Neuronal stem cell (in vitro differentiated cells): Measurements from ENCODE around the gene ZNF416.

Source experiments
- DNase-seq: peaks from one replicate; pipeline ENCODE4 v3.0.0-alpha.2; 2013; ENCODE audit warnings: low spot score
- H2AFZ ChIP-seq: one replicate; pipeline ENCODE4 v1.6.1; 2013; ENCODE audit warnings: mild to moderate bottlenecking, low read length, inconsistent platforms
- H2AK5ac ChIP-seq: 2 replicates; pipeline ENCODE4 v1.6.1; 2013; ENCODE audit warnings: low read depth, mild to moderate bottlenecking, inconsistent platforms, low read length, moderate library complexity, mixed read lengths
- H2BK120ac ChIP-seq: 2 replicates; pipeline ENCODE4 v1.6.1; 2013; ENCODE audit warnings: low read depth, mild to moderate bottlenecking, inconsistent platforms, low read length, moderate library complexity, mixed read lengths
- H2BK12ac ChIP-seq: one replicate; pipeline ENCODE4 v1.6.1; 2013; ENCODE audit warnings: low read length, inconsistent platforms
- H2BK15ac ChIP-seq: 2 replicates; pipeline ENCODE4 v1.6.1; 2013; ENCODE audit warnings: mild to moderate bottlenecking, low read length, inconsistent platforms, mixed read lengths
- H2BK5ac ChIP-seq: one replicate; pipeline ENCODE4 v1.6.1; 2013; ENCODE audit warnings: inconsistent platforms, mild to moderate bottlenecking, low read length, moderate library complexity
- H3K14ac ChIP-seq: one replicate; pipeline ENCODE4 v1.6.1; 2013; ENCODE audit warnings: low read length, inconsistent platforms
- H3K18ac ChIP-seq: 2 replicates; pipeline ENCODE4 v1.6.1; 2013; ENCODE audit warnings: low read length, inconsistent platforms
- H3K23ac ChIP-seq: 2 replicates; pipeline ENCODE4 v1.6.1; 2013; ENCODE audit warnings: low read depth, mild to moderate bottlenecking, mixed read lengths, low read length, inconsistent platforms; ENCODE audit not compliant: poor library complexity
- H3K27ac ChIP-seq: replicated peaks from 3 replicates; pipeline ENCODE4 v1.5.1; 2013; ENCODE audit warnings: low read length, inconsistent platforms
- H3K27me3 ChIP-seq, 3 experiments: 2 replicates each; pipeline ENCODE4 v1.6.1; 2013; ENCODE audit warnings: low read length in 3 of 3, mild to moderate bottlenecking in 2 of 3, inconsistent platforms in 1 of 3, low read depth in 1 of 3, mixed read lengths in 1 of 3, moderate library complexity in 1 of 3; ENCODE audit not compliant: control insufficient read depth in 3 of 3, insufficient read depth in 3 of 3
- H3K36me3 ChIP-seq, 2 donors: replicated peaks in 1 of 2; 2 replicates each; pipeline ENCODE4 v1.6.1; 2013; ENCODE audit warnings: low read length in 2 of 2; ENCODE audit not compliant: control insufficient read depth in 2 of 2, insufficient read depth in 2 of 2
- H3K4ac ChIP-seq: 2 replicates; pipeline ENCODE4 v1.6.1; 2013; ENCODE audit warnings: inconsistent platforms, mild to moderate bottlenecking, low read length, moderate library complexity
- H3K4me1 ChIP-seq, 2 donors: 1 replicate in 1 of 2; 2 replicates in 1 of 2; pipeline ENCODE4 v1.6.1; 2013; ENCODE audit warnings: low read length in 2 of 2, low read depth in 1 of 2; ENCODE audit not compliant: control insufficient read depth in 2 of 2, insufficient read depth in 1 of 2
- H3K4me2 ChIP-seq: one replicate; pipeline ENCODE4 v1.6.1; 2013; ENCODE audit warnings: mild to moderate bottlenecking, low read length, inconsistent platforms; ENCODE audit not compliant: insufficient read depth, poor library complexity, severe bottlenecking
- H3K4me3 ChIP-seq, 2 donors: 2 replicates each; pipeline ENCODE4 v1.5.1; 2013; ENCODE audit warnings: low read length in 2 of 2, mild to moderate bottlenecking in 2 of 2, inconsistent platforms in 1 of 2, moderate library complexity in 1 of 2
- H3K79me1 ChIP-seq: one replicate; pipeline ENCODE4 v1.6.1; 2013; ENCODE audit warnings: low read depth, mild to moderate bottlenecking, inconsistent platforms, low read length, moderate library complexity
- H3K9ac ChIP-seq: one replicate; pipeline ENCODE4 v1.6.1; 2013; ENCODE audit warnings: mild to moderate bottlenecking, low read depth, low read length, inconsistent platforms; ENCODE audit not compliant: poor library complexity
- H3K9me3 ChIP-seq, 2 donors: replicated peaks in 1 of 2; 2 replicates each; pipeline versions ENCODE3 to v1.6.1; 2013; ENCODE audit warnings: low read length in 2 of 2, mild to moderate bottlenecking in 2 of 2, inconsistent platforms in 1 of 2, low read depth in 1 of 2, mixed read lengths in 1 of 2, moderate library complexity in 1 of 2; ENCODE audit not compliant: control insufficient read depth in 2 of 2, insufficient read depth in 1 of 2
- H4K8ac ChIP-seq: one replicate; pipeline ENCODE4 v1.6.1; 2013; ENCODE audit warnings: low read depth, mild to moderate bottlenecking, inconsistent platforms, low read length, moderate library complexity
- H4K91ac ChIP-seq: one replicate; pipeline ENCODE4 v1.6.1; 2013; ENCODE audit warnings: low read length, low read depth, mild to moderate bottlenecking, inconsistent platforms; ENCODE audit not compliant: poor library complexity
- WGBS, 2 donors: extraction: QIAGEN DNeasy Blood & Tissue Kit; methylation state at CpG; one replicate each; pipeline ENCODE4 v1.1.7; 2013; ENCODE audit warnings: missing lambda C conversion rate in 2 of 2, mixed read lengths in 1 of 2; ENCODE audit not compliant: insufficient read length in 2 of 2, insufficient replicate concordance in 1 of 2; ENCODE audit errors: extremely low coverage in 2 of 2; 5-methylcytosine and 5-hydroxymethylcytosine counted together

The ZNF416 gene

GRCh38 chr19:57576661-57577060 lies 2.0 kb downstream of the ZNF416 start:
- no peak overlapping the region for H3K9ac ChIP-seq
- no peaks in the 10 kb centered on the region for H3K27me3 ChIP-seq
- H2AFZ ChIP-seq = no peak overlapping the region
- no peak overlapping the region for H2BK15ac ChIP-seq
- no peak overlapping the region for H3K27ac ChIP-seq
- H2BK5ac ChIP-seq = no peak overlapping the region
- no peak overlapping the region for H3K14ac ChIP-seq
- H3K23ac ChIP-seq = no peak overlapping the region
- peaks cover 53 to 66% of the 10 kb centered on the region in 2 donors for H3K9me3 ChIP-seq
- H3K4me1 ChIP-seq = peaks cover 2 to 5% of the 10 kb centered on the region in 2 donors
- H3K4me3 ChIP-seq = peak overlapping the region in 1 of 2 donors; percentile 14
- H3K79me1 ChIP-seq = peaks cover 6% of the 10 kb centered on the region
- H3K4me2 ChIP-seq = no peak overlapping the region
- H4K8ac ChIP-seq = no peak overlapping the region
- no peak for DNase-seq
- no peak overlapping the region for H3K4ac ChIP-seq
- H3K18ac ChIP-seq = no peak overlapping the region
- no peak overlapping the region for H2BK12ac ChIP-seq
- no peak overlapping the region for H2AK5ac ChIP-seq
- peaks cover 48 to 62% of the 10 kb centered on the region in 2 donors for H3K36me3 ChIP-seq
- no peak overlapping the region for H2BK120ac ChIP-seq
- no peak overlapping the region for H4K91ac ChIP-seq

DNA sequence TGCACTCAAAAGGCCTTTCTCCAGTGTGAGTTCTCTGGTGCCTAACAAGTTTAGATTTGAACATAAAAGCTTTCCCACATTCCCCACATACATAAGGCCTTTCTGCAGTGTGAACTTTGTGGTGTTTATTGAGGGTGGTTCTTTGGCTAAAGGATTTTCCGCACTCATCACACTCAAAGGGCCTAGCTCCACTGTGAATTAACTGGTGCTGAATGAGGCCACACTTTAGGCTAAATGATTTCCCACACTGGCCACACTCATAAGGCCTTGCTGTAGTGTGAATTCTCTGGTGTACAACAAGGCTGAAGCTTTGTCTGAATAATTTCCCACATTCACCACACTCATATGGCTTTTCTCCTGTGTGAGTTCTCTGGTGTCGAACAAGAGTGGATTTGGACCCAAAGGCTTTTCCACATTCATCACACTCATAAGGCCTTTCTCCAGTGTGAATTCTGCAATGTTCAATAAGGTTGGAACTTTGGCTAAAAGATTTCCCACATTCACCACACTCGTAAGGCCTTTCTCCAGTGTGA lies 6.2 kb downstream of the ZNF416 start:
- H3K79me1 ChIP-seq = no peaks in the 10 kb centered on the region
- H2BK120ac ChIP-seq = no peak overlapping the region
- no peak overlapping the region for H3K9ac ChIP-seq
- no peak overlapping the region for H3K4ac ChIP-seq
- H4K91ac ChIP-seq = no peak overlapping the region
- H2AFZ ChIP-seq = no peak overlapping the region
- no peak overlapping the region for H2AK5ac ChIP-seq
- H2BK12ac ChIP-seq = no peak overlapping the region
- H2BK5ac ChIP-seq = no peak overlapping the region
- no peak overlapping the region for H3K18ac ChIP-seq
- H3K4me3 ChIP-seq = no peak overlapping the region
- H3K27ac ChIP-seq = no peak overlapping the region
- no peak overlapping the region for H3K4me2 ChIP-seq
- no peak overlapping the region for H3K14ac ChIP-seq
- H4K8ac ChIP-seq = no peak overlapping the region
- no peaks in the 10 kb centered on the region for H3K4me1 ChIP-seq
- no peak overlapping the region for H2BK15ac ChIP-seq
- peaks cover 53 to 75% of the 10 kb centered on the region in 2 donors for H3K36me3 ChIP-seq
- WGBS, 2 donors = no CpG with 5 or more reads among the region's 3 CpGs
- H3K23ac ChIP-seq = no peak overlapping the region
- H3K27me3 ChIP-seq = no peaks in the 10 kb centered on the region
- peaks cover 82 to 88% of the 10 kb centered on the region in 2 donors for H3K9me3 ChIP-seq
- DNase-seq = no peak

GRCh38 chr19:57570707-57571106 lies 8.0 kb downstream of the ZNF416 start:
- Histone ChIP-seq H4K8ac (no peak overlapping the region), H2BK15ac (no peak overlapping the region), H3K18ac (no peak overlapping the region), H3K4me1 (no peaks in the 10 kb centered on the region), H3K14ac (no peak overlapping the region), H3K4me2 (no peak overlapping the region), H2AK5ac (no peak overlapping the region), H3K23ac (no peak overlapping the region), H3K27me3 (no peaks in the 10 kb centered on the region), H2BK12ac (no peak overlapping the region), H3K4ac (no peak overlapping the region), H2BK5ac (no peak overlapping the region), H3K9ac (no peak overlapping the region), H3K79me1 (no peaks in the 10 kb centered on the region), H3K4me3 (no peak overlapping the region), H3K9me3 (peaks cover 78 to 88% of the 10 kb centered on the region in 2 donors), H2AFZ (no peak overlapping the region), H3K27ac (no peak overlapping the region), H2BK120ac (no peak overlapping the region), H3K36me3 (peaks cover 42 to 57% of the 10 kb centered on the region in 2 donors), H4K91ac (no peak overlapping the region)
- no peak for DNase-seq

DNA sequence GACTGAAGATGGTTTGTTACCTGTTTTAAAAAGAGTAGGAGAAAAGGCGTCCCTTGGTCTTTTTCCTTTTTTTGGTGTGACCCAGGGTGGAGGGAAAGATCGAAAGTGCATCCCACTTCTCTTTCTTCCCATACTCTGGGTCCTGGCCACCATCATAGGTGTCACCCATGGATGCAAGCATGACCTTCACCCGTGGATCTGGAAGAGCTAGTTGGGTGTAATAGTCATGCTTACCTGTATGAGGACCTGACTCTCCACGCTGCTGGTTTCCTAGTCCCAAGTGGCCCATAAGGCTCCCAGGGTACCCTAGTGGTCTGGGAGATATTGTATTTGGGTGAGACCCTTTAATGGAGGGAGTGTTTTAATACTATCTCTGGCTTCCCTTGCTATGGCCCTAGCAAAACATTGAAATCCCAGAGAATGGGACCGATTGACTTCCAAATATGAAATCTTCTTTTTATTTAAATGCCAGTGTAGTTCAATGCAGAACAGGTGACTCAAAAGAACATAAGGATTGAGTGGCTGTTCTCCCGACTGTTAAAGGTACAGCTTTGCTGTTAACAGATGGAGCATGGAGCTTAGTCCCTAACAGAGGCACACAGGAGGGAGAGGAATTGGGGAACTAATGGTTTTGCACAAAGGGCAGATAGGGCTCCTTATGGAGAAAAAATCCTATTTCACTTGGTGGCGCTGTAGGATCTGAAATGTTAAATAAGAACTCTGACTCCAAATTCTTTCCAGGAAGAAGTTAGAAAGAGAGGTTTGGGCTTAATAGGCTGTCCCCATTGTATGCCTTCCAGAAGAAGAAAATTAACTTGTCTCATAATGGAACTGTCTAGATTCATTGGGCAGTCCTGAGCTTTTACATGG lies 12.1 kb downstream of the ZNF416 start:
- Histone ChIP-seq H2BK120ac (no peak overlapping the region), H2BK15ac (no peak overlapping the region), H4K8ac (no peak overlapping the region), H3K23ac (no peak overlapping the region), H2AFZ (no peak overlapping the region), H3K4me2 (no peak overlapping the region), H2AK5ac (no peak overlapping the region), H3K14ac (no peak overlapping the region), H3K27ac (no peak overlapping the region), H3K18ac (no peak overlapping the region), H3K4me3 (no peak overlapping the region), H2BK5ac (no peak overlapping the region), H3K27me3 (no peaks in the 10 kb centered on the region), H2BK12ac (no peak overlapping the region), H3K4ac (no peak overlapping the region), H4K91ac (no peak overlapping the region), H3K9me3 (peaks cover 48 to 71% of the 10 kb centered on the region in 2 donors), H3K4me1 (no peaks in the 10 kb centered on the region), H3K9ac (no peak overlapping the region), H3K79me1 (no peaks in the 10 kb centered on the region), H3K36me3 (peaks cover 5 to 17% of the 10 kb centered on the region in 2 donors)
- no CpG with 5 or more reads among the region's 7 CpGs for WGBS, 2 donors
- DNase-seq = no peak
